Vagina (tissue), 2 donors: ENCODE data around the gene SCYL2. TPM values are rescaled to one million over a fixed set of nuclear protein-coding genes. Genes with fewer than 3 reads are reported as not detected.
"Not testable (repeated sequence)": the region's sequence is repeated elsewhere in the genome, so short reads cannot be mapped to it uniquely, and the experiment has no call there.

Experiments
- DNase-seq, 2 donors: peaks; one replicate each; pipeline ENCODE4 v3.0.0-alpha.2; 2017; ENCODE audit errors: extremely low spot score in 2 of 2
- H3K27ac ChIP-seq: fragments of 200-600 bp; sonication (generic); one replicate; pipeline ENCODE4 v1.5.1; 2019
- H3K27me3 ChIP-seq: fragments of 200-600 bp; sonication (generic); one replicate; pipeline ENCODE4 v1.5.1; 2019
- H3K36me3 ChIP-seq, 2 donors: fragments of 200-600 bp; sonication (generic); one replicate each; pipeline ENCODE4 v1.5.1; 2017 to 2019
- H3K4me1 ChIP-seq: fragments of 200-600 bp; sonication (generic); one replicate; pipeline ENCODE4 v1.5.1; 2019
- H3K4me3 ChIP-seq, 2 donors: fragments of 200-600 bp; sonication (generic); 1 replicate in 1 of 2; 2 replicates in 1 of 2; pipeline ENCODE4 v1.5.1; 2016 to 2019
- H3K9me3 ChIP-seq: fragments of 200-600 bp; sonication (generic); one replicate; pipeline ENCODE4 v1.5.1; 2019
- POLR2A ChIP-seq, 2 donors: fragments of 450-650 bp; IDR thresholded peaks; one replicate each; pipeline ENCODE4 v1.6.1; 2017; ENCODE audit warnings: antibody characterized with exemption in 2 of 2, mild to moderate bottlenecking in 2 of 2, moderate library complexity in 2 of 2
- POLR2AphosphoS5 ChIP-seq, 2 donors: sonication (generic); formaldehyde crosslinking; IDR thresholded peaks; one replicate each; pipeline ENCODE4 v1.9.0; 2017; ENCODE audit warnings: antibody characterized with exemption in 2 of 2, mild to moderate bottlenecking in 2 of 2, low read depth in 1 of 2; ENCODE audit not compliant: insufficient read depth in 1 of 2
- intact Hi-C: fragments of 100-400 bp; cut with DNase I; formaldehyde crosslinking; loops from one replicate; pipeline ENCODE4 v1.15.1; 2023
- total RNA-seq: library from RNA; depleted of rRNA; stranded (reverse); fragments of >200 nt; gene quantifications from one replicate; pipeline ENCODE4 v1.2.3, GENCODE V29; 2016
- TF ChIP-seq, protein P1 (sequence below), 3 experiments: fragments of 450-650 bp in 2 of 3; fragments of 200-600 bp in 1 of 3; sonication (generic) in 1 of 3; IDR thresholded peaks; one replicate each; pipeline ENCODE4 v1.5.1; 2017 to 2019; ENCODE audit warnings: antibody characterized with exemption in 3 of 3, mild to moderate bottlenecking in 2 of 3, moderate library complexity in 2 of 3

The SCYL2 gene
- total RNA-seq, 1 donor from 2014 or later, result 48.1 TPM

DNA sequence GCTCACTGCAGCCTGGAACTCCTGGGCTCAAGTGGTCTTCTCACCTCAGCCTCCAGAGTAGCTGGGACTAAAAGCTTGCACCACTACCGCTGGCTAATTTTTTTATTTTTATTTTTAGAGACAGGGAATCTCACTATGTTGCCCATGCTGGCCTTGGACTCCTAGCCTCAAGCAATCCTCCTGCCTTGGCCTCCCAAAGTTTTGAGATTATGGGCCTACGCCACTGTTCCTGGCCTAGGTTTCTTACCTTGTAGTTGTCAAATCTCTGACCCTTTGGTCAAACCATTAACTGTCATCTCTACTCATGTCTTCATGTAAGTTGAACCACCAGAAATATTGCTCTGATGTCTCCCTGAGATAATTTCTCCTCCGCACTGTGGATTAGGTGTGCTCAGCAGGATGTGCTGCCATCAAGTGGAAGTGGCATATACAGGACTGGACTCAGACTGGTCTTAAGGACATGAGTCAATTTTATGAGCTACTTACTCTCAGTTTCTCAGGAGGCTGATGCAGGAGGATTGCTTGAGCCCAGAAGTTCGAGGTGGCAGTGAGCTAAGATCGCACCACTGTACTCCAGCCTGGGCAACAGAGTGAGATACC, 37.8 kb upstream of the SCYL2 start:
- H3K9me3 ChIP-seq, result no peaks in the 10 kb centered on the region
- peaks cover 0 to 14% of the 10 kb centered on the region in 2 donors for H3K36me3 ChIP-seq
- no peak overlapping the region for H3K27ac ChIP-seq
- intact Hi-C loops, result no loop called here
- no peak for DNase-seq
- peaks cover 9% of the 10 kb centered on the region for H3K4me1 ChIP-seq
- no peaks in the 10 kb centered on the region for H3K27me3 ChIP-seq
- no peak overlapping the region for H3K4me3 ChIP-seq
- TF ChIP-seq, protein P1, sequence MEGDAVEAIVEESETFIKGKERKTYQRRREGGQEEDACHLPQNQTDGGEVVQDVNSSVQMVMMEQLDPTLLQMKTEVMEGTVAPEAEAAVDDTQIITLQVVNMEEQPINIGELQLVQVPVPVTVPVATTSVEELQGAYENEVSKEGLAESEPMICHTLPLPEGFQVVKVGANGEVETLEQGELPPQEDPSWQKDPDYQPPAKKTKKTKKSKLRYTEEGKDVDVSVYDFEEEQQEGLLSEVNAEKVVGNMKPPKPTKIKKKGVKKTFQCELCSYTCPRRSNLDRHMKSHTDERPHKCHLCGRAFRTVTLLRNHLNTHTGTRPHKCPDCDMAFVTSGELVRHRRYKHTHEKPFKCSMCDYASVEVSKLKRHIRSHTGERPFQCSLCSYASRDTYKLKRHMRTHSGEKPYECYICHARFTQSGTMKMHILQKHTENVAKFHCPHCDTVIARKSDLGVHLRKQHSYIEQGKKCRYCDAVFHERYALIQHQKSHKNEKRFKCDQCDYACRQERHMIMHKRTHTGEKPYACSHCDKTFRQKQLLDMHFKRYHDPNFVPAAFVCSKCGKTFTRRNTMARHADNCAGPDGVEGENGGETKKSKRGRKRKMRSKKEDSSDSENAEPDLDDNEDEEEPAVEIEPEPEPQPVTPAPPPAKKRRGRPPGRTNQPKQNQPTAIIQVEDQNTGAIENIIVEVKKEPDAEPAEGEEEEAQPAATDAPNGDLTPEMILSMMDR (IDR thresholded peaks at IDR 0.05), result no peak
- TF ChIP-seq POLR2AphosphoS5 (IDR thresholded peaks at IDR 0.05; ENCODE audit: insufficient read depth in 1 of 2, low read depth in 1 of 2), result no peak

DNA sequence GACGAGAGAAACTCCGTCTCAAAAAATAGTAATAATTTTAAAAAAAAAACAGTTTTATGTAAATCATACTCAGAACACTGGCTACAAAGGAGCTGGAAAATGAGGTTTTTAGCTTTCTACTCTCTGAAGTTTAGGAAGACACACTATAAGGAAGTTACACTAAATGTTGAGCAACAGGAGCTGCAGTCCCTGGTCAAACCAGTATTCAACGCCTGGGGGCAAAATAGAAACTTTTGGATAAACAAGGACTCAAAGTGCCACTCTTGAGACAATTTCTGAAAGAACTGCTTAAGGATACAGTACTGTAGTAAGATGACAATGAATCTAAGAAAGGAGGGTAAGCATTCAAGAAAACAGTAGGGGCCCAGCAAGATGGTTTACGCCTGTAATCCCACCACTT, 37.1 kb upstream of the SCYL2 start:
- TF ChIP-seq, protein P1 (IDR thresholded peaks at IDR 0.05), result no peak
- TF ChIP-seq POLR2AphosphoS5 (IDR thresholded peaks at IDR 0.05; ENCODE audit: insufficient read depth in 1 of 2, low read depth in 1 of 2) (peak in 1 of 2 donors; percentile 21), POLR2A (IDR thresholded peaks at IDR 0.05) (no peak)
- H3K4me1 ChIP-seq, result peaks cover 15% of the 10 kb centered on the region
- H3K9me3 ChIP-seq, result no peaks in the 10 kb centered on the region
- no peak overlapping the region for H3K4me3 ChIP-seq
- DNase-seq, result no peak
- H3K27ac ChIP-seq, result no peak overlapping the region
- peaks cover 0 to 9% of the 10 kb centered on the region in 2 donors for H3K36me3 ChIP-seq
- no peaks in the 10 kb centered on the region for H3K27me3 ChIP-seq
- intact Hi-C loops, result no loop called here

DNA sequence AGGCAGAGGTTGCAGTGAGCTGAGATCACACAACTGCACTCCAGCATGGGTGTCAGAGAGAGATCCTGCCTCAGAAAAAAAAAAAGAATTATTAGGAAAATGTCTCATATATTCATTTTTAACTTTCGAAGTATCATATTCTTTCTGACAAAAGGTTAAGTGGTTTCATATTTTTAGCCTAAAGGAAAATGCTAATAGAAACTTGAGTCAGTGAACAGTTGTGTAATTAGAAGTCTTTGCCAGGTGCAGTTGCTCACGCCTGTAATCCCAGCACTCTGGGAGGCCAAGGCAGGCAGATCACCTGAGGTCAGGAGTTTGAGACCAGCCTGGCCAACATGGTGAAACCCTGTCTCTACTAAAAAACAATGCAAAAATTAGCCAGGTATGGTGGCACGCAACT, 35.1 kb upstream of the SCYL2 start:
- H3K27me3 ChIP-seq, DNase-seq, intact Hi-C loops, H3K4me3 ChIP-seq, H3K27ac ChIP-seq, H3K36me3 ChIP-seq, H3K9me3 ChIP-seq: not testable (repeated sequence)
- peaks cover 15% of the 10 kb centered on the region for H3K4me1 ChIP-seq

DNA sequence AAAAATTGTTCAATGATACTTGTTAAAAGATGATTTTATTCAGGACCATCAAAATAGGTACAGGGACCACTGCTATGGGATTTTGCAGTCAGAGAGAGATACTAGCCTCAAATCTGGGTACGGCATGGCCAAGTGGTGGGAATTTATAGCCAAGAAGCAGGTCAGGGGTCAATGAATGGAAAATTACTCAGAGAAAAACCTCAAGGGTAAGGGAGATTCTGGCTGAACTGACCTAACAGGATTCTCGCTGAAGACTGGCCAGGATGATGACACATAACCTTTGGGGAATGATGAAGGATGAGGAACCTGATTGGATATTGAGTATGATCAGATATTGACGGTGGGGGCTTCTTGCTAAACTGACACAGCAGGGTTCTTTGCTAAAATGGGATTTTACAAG, 32.8 kb upstream of the SCYL2 start:
- intact Hi-C loops, result no loop called here
- no peak for DNase-seq

DNA sequence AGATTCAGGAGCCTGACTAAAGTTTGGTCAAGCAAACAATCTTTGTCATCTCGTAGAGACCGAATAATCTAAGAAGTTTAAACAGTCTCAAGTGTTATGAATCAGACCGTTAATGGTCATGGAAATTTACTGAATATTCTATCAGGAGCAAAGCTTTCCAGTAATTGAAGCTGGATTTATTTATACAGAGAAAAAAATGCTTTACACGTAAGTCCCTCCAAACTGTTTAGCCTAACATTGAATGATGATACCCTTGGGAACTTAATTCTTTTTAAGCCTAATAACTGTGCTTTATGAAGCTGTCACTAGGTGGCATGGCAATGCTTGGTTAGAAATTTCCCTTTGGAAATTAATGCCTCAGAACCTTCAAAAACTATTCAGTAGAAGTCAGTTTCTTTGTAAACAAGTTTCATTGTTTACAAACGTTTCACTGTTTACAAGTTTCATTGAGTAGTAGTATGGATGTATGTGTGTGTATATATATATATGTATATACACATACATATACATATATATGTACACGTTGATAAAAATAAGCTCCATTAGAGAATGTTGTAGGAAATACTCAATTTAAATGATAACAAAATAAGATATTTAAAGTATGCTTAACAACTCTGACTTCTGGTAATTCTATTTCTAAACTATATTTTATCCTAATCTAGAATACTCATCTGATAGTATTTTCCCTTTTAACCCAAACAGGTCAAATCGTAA, 32.2 kb upstream of the SCYL2 start:
- no peaks in the 10 kb centered on the region for H3K27me3 ChIP-seq
- intact Hi-C loops, result no loop called here
- no peak overlapping the region for H3K4me3 ChIP-seq
- no peaks in the 10 kb centered on the region for H3K36me3 ChIP-seq
- DNase-seq, result no peak
- H3K9me3 ChIP-seq, result no peaks in the 10 kb centered on the region
- H3K4me1 ChIP-seq, result peaks cover 11% of the 10 kb centered on the region
- TF ChIP-seq POLR2A (IDR thresholded peaks at IDR 0.05) (no peak), POLR2AphosphoS5 (IDR thresholded peaks at IDR 0.05; ENCODE audit: insufficient read depth in 1 of 2, low read depth in 1 of 2) (no peak)
- TF ChIP-seq, protein P1 (IDR thresholded peaks at IDR 0.05), result peak; percentile 31 to 53 (median 31)
- H3K27ac ChIP-seq, result peak overlapping the region; percentile 51

More for the DNA sequence above, 32.8 kb upstream of the SCYL2 start:
- Histone ChIP-seq H3K9me3 (no peaks in the 10 kb centered on the region), H3K27me3 (no peaks in the 10 kb centered on the region), H3K4me1 (peaks cover 15% of the 10 kb centered on the region), H3K4me3 (no peak overlapping the region), H3K36me3 (no peaks in the 10 kb centered on the region), H3K27ac (peak overlapping the region; percentile 51)
- TF ChIP-seq POLR2A (IDR thresholded peaks at IDR 0.05), result no peak
- no peak for TF ChIP-seq POLR2AphosphoS5 (IDR thresholded peaks at IDR 0.05; ENCODE audit: insufficient read depth in 1 of 2, low read depth in 1 of 2)
- TF ChIP-seq, protein P1 (IDR thresholded peaks at IDR 0.05), result no peak
